Measurements from ENCODE around the gene FAF2.

FAF2 gene

DNA sequence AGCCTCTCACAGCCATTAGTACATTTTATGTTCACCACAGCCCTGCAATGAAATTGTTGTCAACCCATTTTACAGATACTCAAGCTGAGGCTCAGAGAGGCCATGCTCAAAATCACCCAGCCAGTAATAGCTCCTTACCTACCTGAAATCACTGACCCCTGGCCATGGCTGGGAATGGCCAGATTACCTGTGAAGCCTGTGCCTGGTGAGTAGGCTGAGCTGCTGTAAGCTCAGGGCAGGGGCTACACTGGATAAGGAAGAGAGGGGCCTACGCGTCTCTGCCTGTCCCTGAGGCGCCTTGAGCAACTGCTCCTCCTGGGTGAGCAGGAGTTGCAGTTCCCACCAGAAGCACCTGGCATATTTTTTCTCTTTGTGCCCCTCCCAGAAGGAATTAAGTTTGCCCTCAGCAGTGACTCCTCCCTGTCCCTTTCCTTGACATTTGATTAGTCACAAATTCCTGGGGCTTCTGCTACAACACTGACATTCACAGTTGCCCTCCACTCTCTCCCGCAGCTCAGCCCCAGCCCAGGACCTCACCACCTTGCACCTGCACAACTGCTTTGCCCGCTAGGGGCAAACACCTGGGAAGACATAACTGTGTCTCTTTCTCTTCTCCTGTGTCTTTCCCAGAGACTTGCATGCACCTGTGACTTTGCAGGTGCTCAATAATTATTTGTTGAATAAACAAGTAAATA is 37.6 kb upstream of the FAF2 start:
- Histone ChIP-seq H3K9me3 (ENCODE audit: control insufficient read depth, insufficient read depth, low read length) (no peaks in the 10 kb centered on the region), H3K4me1 (ENCODE audit: control insufficient read depth, insufficient read depth, low read length) (no peaks in the 10 kb centered on the region), H3K36me3 (ENCODE audit: control insufficient read depth, insufficient read depth, low read length) (no peaks in the 10 kb centered on the region), H3K9ac (ENCODE audit: low read depth, low read length) (no peak overlapping the region), H3K4me3 (ENCODE audit: low read depth, low read length) (no peak overlapping the region), H3K27me3 (ENCODE audit: control insufficient read depth, insufficient read depth, low read length) (peaks cover 3% of the 10 kb centered on the region)

GRCh38 chr5:176412517-176413254 is 35.5 kb upstream of the FAF2 start:
- Histone ChIP-seq H3K27me3 (ENCODE audit: control insufficient read depth, insufficient read depth, low read length) (peaks cover 6% of the 10 kb centered on the region), H3K9me3 (ENCODE audit: control insufficient read depth, insufficient read depth, low read length) (no peaks in the 10 kb centered on the region), H3K9ac (ENCODE audit: low read depth, low read length) (no peak overlapping the region), H3K36me3 (ENCODE audit: control insufficient read depth, insufficient read depth, low read length) (no peaks in the 10 kb centered on the region), H3K4me1 (ENCODE audit: control insufficient read depth, insufficient read depth, low read length) (no peaks in the 10 kb centered on the region), H3K4me3 (ENCODE audit: low read depth, low read length) (no peak overlapping the region)

DNA sequence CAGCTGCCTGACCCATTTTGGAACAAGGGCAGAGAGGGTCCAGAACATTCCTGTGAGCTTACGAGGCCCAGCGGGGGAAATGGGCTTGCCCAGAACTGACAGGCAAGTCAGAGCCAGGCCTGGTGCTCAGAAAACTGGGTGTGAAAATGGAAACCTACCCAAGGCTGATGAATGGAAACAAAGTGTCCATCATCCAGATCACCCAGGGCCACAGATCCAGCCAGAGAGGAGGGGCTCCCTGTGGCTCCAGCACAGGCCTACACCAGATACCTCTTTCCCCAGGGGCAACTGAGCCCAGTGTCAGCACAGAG is 35.0 kb upstream of the FAF2 start:
- Histone ChIP-seq H3K36me3 (ENCODE audit: control insufficient read depth, insufficient read depth, low read length) (no peaks in the 10 kb centered on the region), H3K9me3 (ENCODE audit: control insufficient read depth, insufficient read depth, low read length) (no peaks in the 10 kb centered on the region), H3K4me3 (ENCODE audit: low read depth, low read length) (no peak overlapping the region), H3K4me1 (ENCODE audit: control insufficient read depth, insufficient read depth, low read length) (no peaks in the 10 kb centered on the region), H3K9ac (ENCODE audit: low read depth, low read length) (no peak overlapping the region), H3K27me3 (ENCODE audit: control insufficient read depth, insufficient read depth, low read length) (peaks cover 6% of the 10 kb centered on the region)

- Histone ChIP-seq H3K9me3 (ENCODE audit: control insufficient read depth, insufficient read depth, low read length) (no peaks in the 10 kb centered on the region), H3K4me3 (ENCODE audit: low read depth, low read length) (no peak overlapping the region), H3K9ac (ENCODE audit: low read depth, low read length) (no peak overlapping the region), H3K27me3 (ENCODE audit: control insufficient read depth, insufficient read depth, low read length) (peaks cover 6% of the 10 kb centered on the region), H3K36me3 (ENCODE audit: control insufficient read depth, insufficient read depth, low read length) (no peaks in the 10 kb centered on the region), H3K4me1 (ENCODE audit: control insufficient read depth, insufficient read depth, low read length) (no peaks in the 10 kb centered on the region)
These were observed 34.4 kb upstream of the FAF2 start for GRCh38 chr5:176413709-176414191.

DNA sequence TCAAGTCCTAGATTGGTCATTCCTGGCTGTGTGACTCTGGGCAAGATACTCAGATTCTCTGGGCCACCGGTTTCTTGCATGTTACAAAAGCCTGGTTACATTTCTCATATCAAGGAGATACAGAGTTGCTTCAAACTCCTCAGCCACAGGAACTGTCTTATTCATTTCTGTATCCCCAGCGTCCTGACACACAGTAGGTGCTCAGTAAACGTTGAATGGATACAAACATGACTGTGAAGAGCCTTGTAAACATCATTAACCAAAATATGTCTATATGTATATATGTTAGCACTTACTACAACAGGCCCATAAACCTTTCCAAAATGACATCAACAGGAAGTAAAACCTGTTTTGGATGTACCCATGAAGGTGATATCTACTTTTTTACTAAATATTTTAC is 33.5 kb upstream of the FAF2 start:
- no peak overlapping the region for H3K9ac ChIP-seq (ENCODE audit: low read depth, low read length)
- peaks cover 6% of the 10 kb centered on the region for H3K27me3 ChIP-seq (ENCODE audit: control insufficient read depth, insufficient read depth, low read length)
- no peaks in the 10 kb centered on the region for H3K9me3 ChIP-seq (ENCODE audit: control insufficient read depth, insufficient read depth, low read length)
- no peak overlapping the region for H3K4me3 ChIP-seq (ENCODE audit: low read depth, low read length)
- no peaks in the 10 kb centered on the region for H3K4me1 ChIP-seq (ENCODE audit: control insufficient read depth, insufficient read depth, low read length)
- no peaks in the 10 kb centered on the region for H3K36me3 ChIP-seq (ENCODE audit: control insufficient read depth, insufficient read depth, low read length)

- Histone ChIP-seq H3K4me1 (ENCODE audit: control insufficient read depth, insufficient read depth, low read length) (no peaks in the 10 kb centered on the region), H3K4me3 (ENCODE audit: low read depth, low read length) (peak overlapping the region; percentile 59), H3K27me3 (ENCODE audit: control insufficient read depth, insufficient read depth, low read length) (peaks cover 6% of the 10 kb centered on the region), H3K9ac (ENCODE audit: low read depth, low read length) (peak overlapping the region; percentile 37), H3K9me3 (ENCODE audit: control insufficient read depth, insufficient read depth, low read length) (no peaks in the 10 kb centered on the region), H3K36me3 (ENCODE audit: control insufficient read depth, insufficient read depth, low read length) (no peaks in the 10 kb centered on the region)
These were observed 32.8 kb upstream of the FAF2 start for GRCh38 chr5:176415240-176415951.

GRCh38 chr5:176415952-176416924 is 31.9 kb upstream of the FAF2 start, which contains the start of gene CLTB:
TSS of gene CLTB (minus strand) at chr5:176416539. CDS start at chr5:176416363, 176 bp downstream.
- no peaks in the 10 kb centered on the region for H3K4me1 ChIP-seq (ENCODE audit: control insufficient read depth, insufficient read depth, low read length)
- peak within 1 kb of the TSS; percentile 37 for H3K9ac ChIP-seq (ENCODE audit: low read depth, low read length)
- H3K27me3 ChIP-seq (ENCODE audit: control insufficient read depth, insufficient read depth, low read length): peaks cover 6% of the 10 kb centered on the region
- H3K36me3 ChIP-seq (ENCODE audit: control insufficient read depth, insufficient read depth, low read length): no peaks in the 10 kb centered on the region
- peak within 1 kb of the TSS; percentile 59 for H3K4me3 ChIP-seq (ENCODE audit: low read depth, low read length)
- no peaks in the 10 kb centered on the region for H3K9me3 ChIP-seq (ENCODE audit: control insufficient read depth, insufficient read depth, low read length)

DNA sequence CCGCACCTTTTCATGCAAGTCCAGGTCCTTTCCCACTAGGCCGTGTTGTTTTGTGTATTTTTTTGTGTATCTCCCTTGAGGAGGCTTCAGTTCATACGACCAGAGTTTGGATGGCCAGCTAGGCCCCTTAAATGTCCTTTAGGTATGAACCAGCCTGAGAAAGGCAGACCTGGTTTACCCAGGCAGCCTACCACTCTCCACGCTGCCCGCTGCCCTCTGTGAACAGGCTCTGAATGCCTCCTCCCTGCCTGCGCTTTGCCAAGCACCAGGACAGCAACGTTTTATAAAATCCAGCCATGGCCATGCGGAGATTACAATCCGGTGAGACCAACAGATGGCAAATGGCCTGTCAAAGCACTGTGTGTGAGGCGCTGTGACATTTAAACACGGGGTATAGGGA is 31.2 kb upstream of the FAF2 start:
- H3K36me3 ChIP-seq (ENCODE audit: control insufficient read depth, insufficient read depth, low read length): no peaks in the 10 kb centered on the region
- peaks cover 6% of the 10 kb centered on the region for H3K27me3 ChIP-seq (ENCODE audit: control insufficient read depth, insufficient read depth, low read length)
- H3K9ac ChIP-seq (ENCODE audit: low read depth, low read length): no peak overlapping the region
- no peaks in the 10 kb centered on the region for H3K4me1 ChIP-seq (ENCODE audit: control insufficient read depth, insufficient read depth, low read length)
- H3K4me3 ChIP-seq (ENCODE audit: low read depth, low read length): peak overlapping the region; percentile 59
- H3K9me3 ChIP-seq (ENCODE audit: control insufficient read depth, insufficient read depth, low read length): no peaks in the 10 kb centered on the region

DNA sequence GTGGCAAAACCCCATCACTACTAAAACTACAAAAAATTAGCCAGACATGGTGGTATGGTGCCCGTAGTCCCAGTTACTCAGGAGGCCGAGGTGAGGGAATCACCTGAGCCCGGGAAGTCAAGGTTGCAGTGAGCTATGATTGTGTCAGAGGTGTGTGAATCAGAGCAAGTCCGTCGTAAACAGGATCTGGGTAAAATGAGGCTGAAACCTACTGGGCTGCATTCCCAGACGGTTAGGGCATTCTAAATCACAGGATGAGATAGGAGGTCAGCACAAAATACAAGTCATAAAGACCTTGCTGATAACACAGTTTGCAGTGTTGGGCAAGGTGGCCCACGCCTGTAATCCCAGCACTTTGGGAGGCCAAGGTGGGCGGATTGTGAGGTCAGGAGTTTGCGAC is 29.9 kb upstream of the FAF2 start:
- no peak overlapping the region for H3K9ac ChIP-seq (ENCODE audit: low read depth, low read length)
- peaks cover 6% of the 10 kb centered on the region for H3K27me3 ChIP-seq (ENCODE audit: control insufficient read depth, insufficient read depth, low read length)
- no peaks in the 10 kb centered on the region for H3K36me3 ChIP-seq (ENCODE audit: control insufficient read depth, insufficient read depth, low read length)
- H3K9me3 ChIP-seq (ENCODE audit: control insufficient read depth, insufficient read depth, low read length): no peaks in the 10 kb centered on the region
- H3K4me3 ChIP-seq (ENCODE audit: low read depth, low read length): no peak overlapping the region
- no peaks in the 10 kb centered on the region for H3K4me1 ChIP-seq (ENCODE audit: control insufficient read depth, insufficient read depth, low read length)

DNA sequence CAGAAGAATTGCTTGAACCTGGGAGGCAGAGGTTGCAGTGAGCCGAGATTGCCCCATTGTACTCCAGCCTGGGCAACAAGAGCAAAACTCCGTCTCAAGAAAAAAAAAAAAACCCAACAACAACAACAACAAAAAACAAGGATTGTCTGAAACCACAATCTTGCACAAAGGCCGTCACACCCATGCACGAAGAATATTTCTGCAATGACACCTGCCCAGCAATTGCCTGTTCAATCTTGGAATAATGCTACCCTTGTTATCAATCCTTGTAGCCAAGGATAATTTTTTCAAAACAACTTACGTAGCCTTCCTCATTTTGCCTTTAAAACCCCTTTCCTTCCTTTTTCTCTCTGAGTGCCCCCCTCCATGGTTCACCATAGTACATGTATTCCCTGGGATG is 28.1 kb upstream of the FAF2 start:
- no peaks in the 10 kb centered on the region for H3K4me1 ChIP-seq (ENCODE audit: control insufficient read depth, insufficient read depth, low read length)
- no peak overlapping the region for H3K9ac ChIP-seq (ENCODE audit: low read depth, low read length)
- no peak overlapping the region for H3K4me3 ChIP-seq (ENCODE audit: low read depth, low read length)
- H3K36me3 ChIP-seq (ENCODE audit: control insufficient read depth, insufficient read depth, low read length): no peaks in the 10 kb centered on the region
- peaks cover 6% of the 10 kb centered on the region for H3K27me3 ChIP-seq (ENCODE audit: control insufficient read depth, insufficient read depth, low read length)
- H3K9me3 ChIP-seq (ENCODE audit: control insufficient read depth, insufficient read depth, low read length): no peaks in the 10 kb centered on the region

- Histone ChIP-seq H3K9me3 (ENCODE audit: control insufficient read depth, insufficient read depth, low read length) (no peaks in the 10 kb centered on the region), H3K36me3 (ENCODE audit: control insufficient read depth, insufficient read depth, low read length) (no peaks in the 10 kb centered on the region), H3K27me3 (ENCODE audit: control insufficient read depth, insufficient read depth, low read length) (peaks cover 2% of the 10 kb centered on the region), H3K4me3 (ENCODE audit: low read depth, low read length) (no peak overlapping the region), H3K4me1 (ENCODE audit: control insufficient read depth, insufficient read depth, low read length) (no peaks in the 10 kb centered on the region), H3K9ac (ENCODE audit: low read depth, low read length) (no peak overlapping the region)
These were observed 27.1 kb upstream of the FAF2 start for GRCh38 chr5:176420972-176421544.
